ENCODE measurements around the gene ACTR3. TPM values are rescaled to one million over a fixed set of nuclear protein-coding genes. Genes with fewer than 3 reads are reported as not detected.

Gene ACTR3
- total RNA-seq, 2 donors from 2014 or later, result 317 to 342 TPM

GRCh38 chr2:114006460-114006859 lies 116.6 kb downstream of the ACTR3 start:
- H3K27me3 ChIP-seq, result no peaks in the 10 kb centered on the region
- DNase-seq, result no peak
- no peaks in the 10 kb centered on the region for H3K9me3 ChIP-seq
- H3K4me3 ChIP-seq, result no peak overlapping the region
- H3K4me1 ChIP-seq, result no peaks in the 10 kb centered on the region
- no peak overlapping the region for H3K9ac ChIP-seq (ENCODE audit: low read depth in 2 of 2, low read length in 2 of 2)
- TF ChIP-seq CTCF (IDR thresholded peaks at IDR 0.05), result no peak
- H3K27ac ChIP-seq, result no peak overlapping the region
- H3K36me3 ChIP-seq, result no peaks in the 10 kb centered on the region
- intact Hi-C loops (cut with DNase I), result no loop called here

GRCh38 chr2:114007436-114007835 lies 117.5 kb downstream of the ACTR3 start:
- Histone ChIP-seq H3K36me3 (no peaks in the 10 kb centered on the region), H3K27me3 (no peaks in the 10 kb centered on the region), H3K9ac (ENCODE audit: low read depth in 2 of 2, low read length in 2 of 2) (no peak overlapping the region), H3K27ac (no peak overlapping the region), H3K9me3 (no peaks in the 10 kb centered on the region), H3K4me1 (no peaks in the 10 kb centered on the region), H3K4me3 (no peak overlapping the region)
- DNase-seq, result no peak
- no peak for TF ChIP-seq CTCF (IDR thresholded peaks at IDR 0.05)
- intact Hi-C loops (cut with DNase I), result no loop called here

GRCh38 chr2:114008720-114009119 lies 118.8 kb downstream of the ACTR3 start:
- Histone ChIP-seq H3K9ac (ENCODE audit: low read depth in 2 of 2, low read length in 2 of 2) (no peak overlapping the region), H3K27me3 (no peaks in the 10 kb centered on the region), H3K4me3 (no peak overlapping the region), H3K4me1 (no peaks in the 10 kb centered on the region), H3K36me3 (no peaks in the 10 kb centered on the region), H3K27ac (no peak overlapping the region), H3K9me3 (no peaks in the 10 kb centered on the region)
- TF ChIP-seq CTCF (IDR thresholded peaks at IDR 0.05), result no peak
- intact Hi-C loops (cut with DNase I), result no loop called here
- DNase-seq, result no peak

GRCh38 chr2:114009205-114009944 lies 119.5 kb downstream of the ACTR3 start:
- DNase-seq, result no peak
- Histone ChIP-seq H3K36me3 (no peaks in the 10 kb centered on the region), H3K27me3 (no peaks in the 10 kb centered on the region), H3K4me3 (no peak overlapping the region), H3K4me1 (no peaks in the 10 kb centered on the region), H3K9me3 (no peaks in the 10 kb centered on the region), H3K27ac (no peak overlapping the region), H3K9ac (ENCODE audit: low read depth in 2 of 2, low read length in 2 of 2) (no peak overlapping the region)
- intact Hi-C loops (cut with DNase I), result no loop called here
- TF ChIP-seq CTCF (IDR thresholded peaks at IDR 0.05), result no peak

GRCh38 chr2:114010001-114010400 lies 120.1 kb downstream of the ACTR3 start:
- no peaks in the 10 kb centered on the region for H3K27me3 ChIP-seq
- no peak overlapping the region for H3K27ac ChIP-seq
- DNase-seq, result no peak
- intact Hi-C loops (cut with DNase I), result no loop called here
- no peaks in the 10 kb centered on the region for H3K4me1 ChIP-seq
- no peaks in the 10 kb centered on the region for H3K36me3 ChIP-seq
- no peak overlapping the region for H3K9ac ChIP-seq (ENCODE audit: low read depth in 2 of 2, low read length in 2 of 2)
- no peak for TF ChIP-seq CTCF (IDR thresholded peaks at IDR 0.05)
- H3K9me3 ChIP-seq, result no peaks in the 10 kb centered on the region
- no peak overlapping the region for H3K4me3 ChIP-seq
